ENCODE data around the gene ACSF3.

The ACSF3 gene

GRCh38 chr16:89045181-89045815 lies 48.4 kb upstream of the ACSF3 start:
- TF ChIP-seq ZNF8 (CRISPR knock-in tag; IDR thresholded peaks at IDR 0.05) (no peak), CREB5 (CRISPR knock-in tag; IDR thresholded peaks at IDR 0.05; ENCODE audit: low read depth) (no peak), SNAI2 (CRISPR knock-in tag; IDR thresholded peaks at IDR 0.05) (no peak), PPARA (CRISPR knock-in tag; IDR thresholded peaks at IDR 0.05; ENCODE audit: borderline replicate concordance) (no peak), ZNF565 (CRISPR knock-in tag; conservative IDR thresholded peaks at IDR 0.05; ENCODE audit: low read depth) (no peak), ZC3H10 (CRISPR knock-in tag; IDR thresholded peaks at IDR 0.05) (no peak), GLIS3 (CRISPR knock-in tag; IDR thresholded peaks at IDR 0.05) (no peak), TSHZ2 (CRISPR knock-in tag; IDR thresholded peaks at IDR 0.05) (no peak), BACH2 (CRISPR knock-in tag; IDR thresholded peaks at IDR 0.05; ENCODE audit: borderline replicate concordance) (no peak), CSRNP3 (CRISPR knock-in tag; IDR thresholded peaks at IDR 0.05) (no peak), POU6F1 (CRISPR knock-in tag; IDR thresholded peaks at IDR 0.05; ENCODE audit: borderline replicate concordance, low read depth) (no peak), ZFP30 (CRISPR knock-in tag; IDR thresholded peaks at IDR 0.05) (no peak), ZNF70 (CRISPR knock-in tag; IDR thresholded peaks at IDR 0.05) (no peak), ZFP3 (CRISPR knock-in tag; IDR thresholded peaks at IDR 0.05) (no peak)
- no peak for ATAC-seq

- no peak for ATAC-seq
- no peak for TF ChIP-seq TOX (CRISPR knock-in tag; IDR thresholded peaks at IDR 0.05; ENCODE audit: borderline replicate concordance)
- no peak for TF ChIP-seq ZNF70 (CRISPR knock-in tag; IDR thresholded peaks at IDR 0.05)
- no peak for TF ChIP-seq ARNTL (CRISPR knock-in tag; IDR thresholded peaks at IDR 0.05; ENCODE audit: borderline replicate concordance, low read depth)
- no peak for TF ChIP-seq TSHZ2 (CRISPR knock-in tag; IDR thresholded peaks at IDR 0.05)
- no peak for TF ChIP-seq ZNF565 (CRISPR knock-in tag; conservative IDR thresholded peaks at IDR 0.05; ENCODE audit: low read depth)
- no peak for TF ChIP-seq BACH2 (CRISPR knock-in tag; IDR thresholded peaks at IDR 0.05; ENCODE audit: borderline replicate concordance)
- TF ChIP-seq ISL1 (CRISPR knock-in tag; IDR thresholded peaks at IDR 0.05): no peak
- no peak for TF ChIP-seq CSRNP3 (CRISPR knock-in tag; IDR thresholded peaks at IDR 0.05)
- no peak for TF ChIP-seq CREB5 (CRISPR knock-in tag; IDR thresholded peaks at IDR 0.05; ENCODE audit: low read depth)
- TF ChIP-seq ZNF8 (CRISPR knock-in tag; IDR thresholded peaks at IDR 0.05): no peak
- TF ChIP-seq ZC3H10 (CRISPR knock-in tag; IDR thresholded peaks at IDR 0.05): no peak
- TF ChIP-seq ESRRG (CRISPR knock-in tag; IDR thresholded peaks at IDR 0.05): no peak
- no peak for TF ChIP-seq ZFP3 (CRISPR knock-in tag; IDR thresholded peaks at IDR 0.05)
- no peak for TF ChIP-seq TCF4 (CRISPR knock-in tag; IDR thresholded peaks at IDR 0.05; ENCODE audit: borderline replicate concordance)
- TF ChIP-seq GLIS3 (CRISPR knock-in tag; IDR thresholded peaks at IDR 0.05): no peak
- no peak for TF ChIP-seq OSR1 (CRISPR knock-in tag; IDR thresholded peaks at IDR 0.05)
- no peak for TF ChIP-seq CSDC2 (CRISPR knock-in tag; IDR thresholded peaks at IDR 0.05)
- TF ChIP-seq PATZ1 (CRISPR knock-in tag; IDR thresholded peaks at IDR 0.05; ENCODE audit: borderline replicate concordance): no peak
These were observed 47.8 kb upstream of the ACSF3 start for GRCh38 chr16:89045881-89046280.

Data from SK-N-SH treated with all-trans-retinoic acid at 6 μM for 48 hours (cell line).